SU-DHL-6 (cell line): ENCODE measurements around the gene TNS4.

ENCODE experiments used
- H2AFZ ChIP-seq: fragments of 200-600 bp; sonication (generic); 2 replicates; pipeline ENCODE4 v1.6.1; 2014; ENCODE audit warnings: low read depth, mild to moderate bottlenecking, moderate library complexity, mixed read lengths, antibody characterized with exemption, low read length; ENCODE audit not compliant: severe bottlenecking
- H3F3A ChIP-seq: fragments of 200-600 bp; shearing (Covaris generic); 2 replicates; pipeline ENCODE4 v1.6.0; 2016; ENCODE audit warnings: antibody characterized with exemption, mild to moderate bottlenecking; ENCODE audit not compliant: insufficient read depth
- H3K27ac ChIP-seq: fragments of 200-600 bp; sonication (generic); 2 replicates; pipeline ENCODE4 v1.5.1; 2016; ENCODE audit warnings: low read depth, mild to moderate bottlenecking, low read length, moderate library complexity, mixed read lengths
- H3K27me3 ChIP-seq: fragments of 200-600 bp; sonication (generic), shearing (Covaris generic); 2 replicates; pipeline ENCODE4 v1.6.0; 2014; ENCODE audit warnings: mild to moderate bottlenecking, low read length
- H3K36me3 ChIP-seq: fragments of 200-600 bp; sonication (generic); 2 replicates; pipeline ENCODE4 v1.6.1; 2014; ENCODE audit warnings: mild to moderate bottlenecking, low read length, mixed read lengths
- H3K4me2 ChIP-seq: fragments of 300-600, 200-600 bp; shearing (Covaris generic), sonication (generic); 2 replicates; pipeline ENCODE4 v1.6.0; 2014; ENCODE audit warnings: low read length, low read depth, mild to moderate bottlenecking; ENCODE audit not compliant: poor library complexity, severe bottlenecking
- H3K4me3 ChIP-seq: fragments of 200-600 bp; sonication (generic); 2 replicates; pipeline ENCODE4 v1.5.1; 2014; ENCODE audit warnings: antibody characterized with exemption, low read length, mild to moderate bottlenecking, mixed read lengths; ENCODE audit not compliant: insufficient read depth, poor library complexity, severe bottlenecking
- H3K79me2 ChIP-seq: fragments of 200-600 bp; sonication (generic); 2 replicates; pipeline ENCODE4 v1.6.1; 2014; ENCODE audit warnings: mild to moderate bottlenecking, low read length, moderate library complexity; ENCODE audit not compliant: insufficient read depth
- H3K9ac ChIP-seq: fragments of 200-600 bp; sonication (generic); 2 replicates; pipeline ENCODE4 v1.7.0; 2014; ENCODE audit warnings: mild to moderate bottlenecking, low read length
- H3K9me2 ChIP-seq: fragments of 200-600 bp; sonication (generic); replicated peaks from 2 replicates; pipeline ENCODE4 v1.6.1; 2014; ENCODE audit warnings: low read length; ENCODE audit not compliant: insufficient read depth
- H3K9me3 ChIP-seq: fragments of 200-600 bp; sonication (generic); 2 replicates; pipeline ENCODE4 v1.6.1; 2014; ENCODE audit warnings: low read length, mixed read lengths; ENCODE audit not compliant: insufficient read depth
- H4K20me1 ChIP-seq: fragments of 200-600 bp; sonication (generic); 2 replicates; pipeline ENCODE4 v1.6.1; 2014; ENCODE audit warnings: low read depth, mild to moderate bottlenecking, antibody characterized with exemption, low read length, moderate library complexity, mixed read lengths
- EZH2phosphoT487 ChIP-seq: fragments of 200-600 bp; sonication (generic), shearing (Covaris generic); conservative IDR thresholded peaks from 2 replicates; pipeline ENCODE4 v1.6.1; 2018; ENCODE audit warnings: mild to moderate bottlenecking, antibody characterized with exemption, low read length, moderate library complexity, mixed read lengths
- TF ChIP-seq, protein P1 (sequence below): fragments of 200-600 bp; sonication (generic); IDR thresholded peaks from one replicate; pipeline ENCODE4 v1.5.1; 2017; ENCODE audit warnings: antibody characterized with exemption, mild to moderate bottlenecking, low read length, moderate library complexity; ENCODE audit not compliant: insufficient read depth, poor library complexity, severe bottlenecking

TNS4 gene

DNA sequence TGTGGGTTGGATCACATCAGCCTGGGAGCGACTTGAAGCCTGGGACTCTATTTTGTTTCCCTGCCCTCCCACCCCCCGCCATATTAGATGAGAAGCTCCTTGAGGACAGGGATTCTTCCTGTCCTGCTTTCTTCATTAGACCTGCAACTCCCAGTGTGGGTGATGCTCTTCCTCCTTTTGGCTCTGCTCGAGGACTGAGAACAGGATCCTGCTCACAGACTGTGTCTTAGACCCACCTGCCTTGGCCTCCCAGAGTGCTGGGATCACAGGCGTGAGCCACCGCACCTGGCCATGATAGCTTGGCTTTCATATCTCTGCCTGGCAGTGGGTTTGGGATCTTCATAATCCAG, 21.5 kb upstream of the TNS4 start:
- Histone ChIP-seq H3K36me3 (no peaks in the 10 kb centered on the region), H3F3A (no peaks in the 10 kb centered on the region), H3K79me2 (no peaks in the 10 kb centered on the region), H3K4me2 (no peak overlapping the region), H3K9ac (no peak overlapping the region), H3K27me3 (peaks cover 11% of the 10 kb centered on the region; the same call in 1 of the 2 replicates), H4K20me1 (no peaks in the 10 kb centered on the region), H3K9me2 (no peaks in the 10 kb centered on the region), H2AFZ (no peak overlapping the region), H3K9me3 (peaks cover 18% of the 10 kb centered on the region), H3K27ac (no peak overlapping the region), H3K4me3 (no peak overlapping the region)
- TF ChIP-seq, protein P1, sequence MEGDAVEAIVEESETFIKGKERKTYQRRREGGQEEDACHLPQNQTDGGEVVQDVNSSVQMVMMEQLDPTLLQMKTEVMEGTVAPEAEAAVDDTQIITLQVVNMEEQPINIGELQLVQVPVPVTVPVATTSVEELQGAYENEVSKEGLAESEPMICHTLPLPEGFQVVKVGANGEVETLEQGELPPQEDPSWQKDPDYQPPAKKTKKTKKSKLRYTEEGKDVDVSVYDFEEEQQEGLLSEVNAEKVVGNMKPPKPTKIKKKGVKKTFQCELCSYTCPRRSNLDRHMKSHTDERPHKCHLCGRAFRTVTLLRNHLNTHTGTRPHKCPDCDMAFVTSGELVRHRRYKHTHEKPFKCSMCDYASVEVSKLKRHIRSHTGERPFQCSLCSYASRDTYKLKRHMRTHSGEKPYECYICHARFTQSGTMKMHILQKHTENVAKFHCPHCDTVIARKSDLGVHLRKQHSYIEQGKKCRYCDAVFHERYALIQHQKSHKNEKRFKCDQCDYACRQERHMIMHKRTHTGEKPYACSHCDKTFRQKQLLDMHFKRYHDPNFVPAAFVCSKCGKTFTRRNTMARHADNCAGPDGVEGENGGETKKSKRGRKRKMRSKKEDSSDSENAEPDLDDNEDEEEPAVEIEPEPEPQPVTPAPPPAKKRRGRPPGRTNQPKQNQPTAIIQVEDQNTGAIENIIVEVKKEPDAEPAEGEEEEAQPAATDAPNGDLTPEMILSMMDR = no peak
- no peak for TF ChIP-seq EZH2phosphoT487

DNA sequence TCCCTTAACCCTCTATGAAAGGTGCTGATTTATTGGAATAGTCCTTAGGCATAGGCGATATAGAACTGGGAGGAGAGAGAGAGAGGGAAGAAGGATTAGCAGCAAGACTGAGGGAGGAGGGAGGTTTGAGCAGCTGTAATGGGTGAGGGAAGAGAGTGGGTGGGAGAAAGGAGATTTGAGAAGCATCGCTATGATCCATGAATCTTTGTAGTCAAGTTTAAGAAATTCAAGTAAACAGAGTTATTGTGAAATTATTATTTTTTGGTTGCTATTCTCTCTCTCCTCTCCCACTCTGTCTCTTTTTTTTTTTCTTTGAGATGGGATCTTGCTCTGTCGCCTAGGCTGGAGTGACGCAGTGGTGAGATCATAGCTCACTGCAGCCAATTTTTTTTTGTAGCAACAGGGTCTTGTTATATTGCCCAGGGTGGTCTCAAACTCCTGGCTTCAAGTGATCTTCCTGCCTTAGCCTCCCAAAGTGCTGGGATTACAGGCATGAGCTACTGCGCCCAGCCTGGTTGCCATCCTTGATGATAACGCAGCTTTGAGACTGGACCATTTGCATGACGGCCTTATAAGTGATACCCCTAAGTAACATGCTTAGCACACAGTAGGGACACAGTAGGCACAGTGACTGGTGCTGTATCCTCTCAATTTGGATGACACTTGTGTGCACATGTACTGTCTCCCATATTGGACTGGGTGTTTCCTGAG, 21.0 kb upstream of the TNS4 start:
- no peak overlapping the region for H3K4me2 ChIP-seq
- no peak overlapping the region for H3K9ac ChIP-seq
- H3K36me3 ChIP-seq = no peaks in the 10 kb centered on the region
- no peaks in the 10 kb centered on the region for H3K9me2 ChIP-seq
- no peak overlapping the region for H3K4me3 ChIP-seq
- no peak overlapping the region for H3K27ac ChIP-seq
- H4K20me1 ChIP-seq = no peaks in the 10 kb centered on the region
- peaks cover 18% of the 10 kb centered on the region for H3K9me3 ChIP-seq
- no peak for TF ChIP-seq EZH2phosphoT487
- TF ChIP-seq, protein P1 = no peak
- no peaks in the 10 kb centered on the region for H3K79me2 ChIP-seq
- H3K27me3 ChIP-seq = peaks cover 11% of the 10 kb centered on the region; the same call in 1 of the 2 replicates
- H2AFZ ChIP-seq = no peak overlapping the region
- no peaks in the 10 kb centered on the region for H3F3A ChIP-seq

DNA sequence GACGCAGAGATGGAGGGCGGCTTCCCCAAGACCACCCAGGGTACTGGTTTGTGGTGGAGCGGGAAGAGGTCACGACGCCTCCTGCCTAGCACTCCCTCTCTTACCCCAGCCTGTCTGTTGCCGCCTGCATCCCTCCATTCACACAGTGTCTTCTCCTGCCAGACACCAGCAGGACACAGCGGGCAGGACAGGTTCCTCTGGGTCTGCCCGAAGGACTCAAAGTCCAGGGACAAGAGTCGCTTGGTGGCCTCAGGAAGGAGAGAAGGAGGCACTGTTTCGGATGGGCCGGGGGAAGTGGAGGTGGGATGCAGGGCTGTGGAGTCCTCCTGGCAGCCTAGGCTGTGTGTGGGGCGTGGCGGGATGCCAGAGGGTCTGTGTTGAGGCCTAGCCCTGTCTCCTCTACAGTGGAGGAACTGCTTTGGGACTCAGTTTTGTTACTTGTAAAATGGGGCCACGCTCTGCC, 19.6 kb upstream of the TNS4 start:
- no peaks in the 10 kb centered on the region for H3F3A ChIP-seq
- no peak overlapping the region for H3K4me3 ChIP-seq
- H3K9me3 ChIP-seq = peaks cover 16% of the 10 kb centered on the region
- H3K36me3 ChIP-seq = no peaks in the 10 kb centered on the region
- H3K79me2 ChIP-seq = no peaks in the 10 kb centered on the region
- H3K4me2 ChIP-seq = no peak overlapping the region
- H3K27ac ChIP-seq = no peak overlapping the region
- H4K20me1 ChIP-seq = no peaks in the 10 kb centered on the region
- H3K27me3 ChIP-seq = peaks cover 11% of the 10 kb centered on the region; the same call in 1 of the 2 replicates
- H2AFZ ChIP-seq = no peak overlapping the region
- H3K9me2 ChIP-seq = no peaks in the 10 kb centered on the region
- H3K9ac ChIP-seq = no peak overlapping the region
- no peak for TF ChIP-seq EZH2phosphoT487
- TF ChIP-seq, protein P1 = no peak
